Hematopoietic multipotent progenitor cell treated with erythropoietin and hydrocortisone succinate and interleukin-3 and kit ligand, for 6 days (in vitro differentiated cells): ENCODE measurements around the gene APMAP.
"Not testable (repeated sequence)": the region's sequence is repeated elsewhere in the genome, so short reads cannot be mapped to it uniquely, and the experiment has no call there.

Experiments used
- DNase-seq: peaks from one replicate; pipeline ENCODE4 v3.0.0-alpha.2; 2015

Gene APMAP

GRCh38 chr20:24929867-24930723 is 62.5 kb downstream of the APMAP start:
- not testable (repeated sequence) for DNase-seq

DNA sequence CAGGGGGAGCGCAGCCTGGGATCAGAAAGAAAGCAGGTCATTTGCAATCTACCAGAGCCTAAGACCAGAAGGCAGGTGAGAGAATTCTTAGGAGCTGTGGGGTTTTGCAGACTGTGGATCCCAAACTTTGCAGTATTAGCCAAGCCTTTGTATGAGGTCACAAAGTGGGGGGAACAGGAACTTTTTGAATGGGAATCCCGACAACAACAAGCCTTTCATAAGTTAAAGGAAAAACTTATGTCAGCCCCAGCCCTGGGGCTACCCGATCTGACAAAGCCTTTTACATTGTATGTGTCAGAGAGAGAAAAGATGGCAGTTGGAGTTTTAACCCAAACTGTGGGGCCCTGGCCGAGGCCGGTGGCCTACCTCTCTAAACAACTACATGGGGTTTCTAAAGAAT is 63.3 kb downstream of the APMAP start:
- DNase-seq, result not testable (repeated sequence)

- not testable (repeated sequence) for DNase-seq
These were observed 71.8 kb downstream of the APMAP start for GRCh38 chr20:24920706-24921105.

GRCh38 chr20:24919665-24920064 is 72.9 kb downstream of the APMAP start:
- DNase-seq, result not testable (repeated sequence)

GRCh38 chr20:24918579-24919566 is 73.7 kb downstream of the APMAP start:
- DNase-seq, result no peak

- DNase-seq, result peak; percentile 83
These were observed 74.6 kb downstream of the APMAP start for GRCh38 chr20:24917797-24918578.

GRCh38 chr20:24917056-24917455 is 75.5 kb downstream of the APMAP start:
- no peak for DNase-seq

GRCh38 chr20:24916412-24916811 is 76.1 kb downstream of the APMAP start:
- DNase-seq, result no peak

GRCh38 chr20:24915892-24916291 is 76.7 kb downstream of the APMAP start:
- DNase-seq, result no peak

DNA sequence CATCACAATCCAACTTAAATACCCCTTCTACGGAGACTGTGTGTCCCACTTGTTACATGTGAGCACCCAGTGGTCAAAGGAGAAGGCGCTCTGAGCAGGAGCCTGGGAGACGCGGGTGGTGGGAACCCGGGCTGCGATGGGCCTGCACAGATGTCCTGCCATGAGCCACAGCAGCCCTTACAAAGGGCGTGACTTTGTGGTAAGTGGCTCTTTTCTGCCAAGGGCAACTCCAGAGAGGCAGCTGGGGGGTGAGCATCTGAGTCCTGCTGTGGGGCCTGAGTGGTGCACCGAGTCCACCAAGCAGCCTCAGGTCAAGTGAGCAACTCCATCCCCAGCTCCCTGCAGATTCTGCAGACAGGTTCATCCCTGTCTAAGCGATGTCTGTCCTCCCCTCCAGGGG is 77.1 kb downstream of the APMAP start:
- no peak for DNase-seq

- DNase-seq, result no peak
These were observed 77.9 kb downstream of the APMAP start for GRCh38 chr20:24914388-24915241.

- no peak for DNase-seq
These were observed 79.4 kb downstream of the APMAP start for GRCh38 chr20:24913076-24913628.
